GM18508 (cell line): Measurements from ENCODE around the gene PARN.

Experiments
- ATAC-seq: cut with Tn5 transposase; IDR thresholded peaks from one replicate; pipeline ENCODE4 v1.9.1; 2021; ENCODE audit warnings: moderate number of reproducible peaks; ENCODE audit not compliant: insufficient read depth, unreplicated experiment

Gene PARN

DNA sequence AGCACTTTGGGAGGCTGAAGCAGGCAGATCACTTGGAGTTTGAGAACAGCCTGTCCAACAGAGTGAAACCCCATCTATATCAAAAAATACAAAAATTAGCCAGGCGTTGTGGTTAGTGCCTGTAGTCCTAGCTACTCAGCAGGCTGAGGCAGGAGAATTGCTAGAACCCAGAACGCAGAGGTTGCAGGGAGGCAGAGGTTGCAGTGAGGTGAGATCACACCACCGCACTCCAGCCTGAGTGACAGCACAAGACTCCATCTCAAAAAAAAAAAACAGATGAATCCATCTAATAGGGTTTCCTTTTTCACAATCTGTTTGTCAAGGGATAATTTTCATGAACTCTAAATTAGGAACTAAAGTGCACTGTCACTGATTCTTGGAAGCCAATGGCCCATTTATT is 99.0 kb downstream of the PARN start:
- ATAC-seq: no peak

DNA sequence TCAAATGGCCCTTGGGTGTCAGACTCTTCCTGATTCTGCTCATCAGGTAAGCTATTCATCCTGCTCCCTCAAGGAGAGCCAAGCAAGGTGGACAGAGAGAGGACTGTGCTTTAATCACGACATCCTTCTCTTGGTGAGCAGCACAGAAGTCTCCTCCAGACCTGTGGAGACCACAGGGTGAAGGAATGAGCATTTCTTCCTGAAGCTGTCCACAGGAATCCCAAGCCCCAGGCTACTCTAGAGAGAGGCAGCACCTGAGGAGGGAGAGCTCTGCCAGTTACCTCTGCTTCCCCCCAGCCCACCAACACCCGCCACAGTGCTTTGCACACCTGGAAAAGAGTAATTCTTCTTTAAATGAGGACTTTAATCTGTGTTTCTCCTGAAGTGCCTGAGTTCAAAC is 100.0 kb downstream of the PARN start:
- ATAC-seq: no peak

DNA sequence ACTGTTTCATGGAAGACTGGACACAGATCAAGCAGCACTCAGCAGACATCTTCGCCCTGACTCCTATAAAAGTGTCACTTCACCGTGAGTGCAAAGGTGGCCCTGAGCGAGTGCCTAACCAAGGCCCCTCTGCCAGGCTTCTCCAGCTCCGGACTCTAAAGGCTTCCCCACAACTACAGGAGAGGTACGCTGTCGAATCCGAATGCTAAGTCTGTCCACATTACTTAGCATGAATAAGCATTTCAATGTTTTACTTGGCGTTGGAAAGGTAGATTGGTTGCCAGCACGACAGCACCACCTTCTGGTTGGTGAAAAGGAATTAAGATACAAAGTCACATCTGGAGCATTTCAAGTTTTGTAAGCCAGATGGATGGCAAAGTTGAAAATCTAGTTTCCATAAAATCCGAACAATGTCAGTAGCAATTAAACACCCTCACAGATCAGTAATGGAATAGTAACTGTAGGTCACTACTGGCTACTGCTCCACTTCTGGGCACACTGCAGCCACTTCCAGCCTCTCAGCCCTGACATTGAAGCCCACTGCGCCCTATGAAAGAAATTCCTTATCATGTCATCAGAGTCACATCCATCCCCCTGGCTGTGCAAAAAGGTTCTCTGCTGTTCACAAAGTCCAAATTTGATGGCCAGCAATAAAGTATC is 100.9 kb downstream of the PARN start:
- ATAC-seq: no peak

DNA sequence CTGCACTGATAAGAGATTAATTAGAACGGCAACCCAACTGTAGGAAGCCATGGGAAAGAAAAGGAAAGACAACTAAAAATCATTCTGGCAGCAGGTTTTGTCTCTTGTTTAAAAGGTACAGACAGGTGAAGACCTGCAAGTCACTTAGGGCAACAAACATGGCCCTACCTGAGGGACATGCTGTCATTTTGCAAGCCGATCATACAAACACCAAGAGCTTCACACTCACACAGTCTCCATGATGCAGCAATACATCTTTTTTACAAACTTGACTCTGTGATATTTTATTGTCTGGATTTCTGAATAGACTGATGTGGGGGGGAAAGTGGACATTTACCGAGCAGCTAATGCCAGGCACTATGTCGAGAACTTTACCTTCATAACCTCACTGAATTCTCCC is 101.8 kb downstream of the PARN start:
- ATAC-seq: no peak

DNA sequence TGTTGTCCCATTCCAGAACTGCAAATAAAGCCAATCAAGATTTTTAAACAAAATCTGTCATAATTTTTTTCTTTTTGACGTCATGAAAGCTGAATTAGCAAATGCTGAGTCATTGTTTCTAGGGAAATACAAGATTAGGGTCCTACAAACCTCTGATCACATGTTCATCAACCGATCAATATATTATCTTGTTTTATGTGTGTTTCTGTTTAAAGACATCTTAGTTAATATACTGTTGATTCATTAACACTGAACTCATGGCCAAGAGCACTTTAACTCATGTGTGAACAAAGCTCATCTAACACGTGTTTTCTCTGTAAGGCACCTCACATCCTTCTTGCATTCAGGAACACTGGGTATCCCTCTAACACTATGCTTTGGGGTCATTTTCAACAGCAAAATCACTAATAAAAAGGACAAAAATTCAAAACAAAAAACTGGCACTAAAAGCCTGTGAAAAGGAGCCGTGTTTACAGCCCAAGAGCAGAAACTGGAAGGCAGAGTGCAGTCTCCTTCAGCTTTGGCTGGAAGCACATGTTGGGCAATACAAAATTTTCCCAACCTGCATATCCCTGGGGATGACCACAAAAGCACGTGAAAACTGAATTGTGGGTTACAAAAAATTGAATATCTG is 102.5 kb downstream of the PARN start:
- no peak for ATAC-seq

DNA sequence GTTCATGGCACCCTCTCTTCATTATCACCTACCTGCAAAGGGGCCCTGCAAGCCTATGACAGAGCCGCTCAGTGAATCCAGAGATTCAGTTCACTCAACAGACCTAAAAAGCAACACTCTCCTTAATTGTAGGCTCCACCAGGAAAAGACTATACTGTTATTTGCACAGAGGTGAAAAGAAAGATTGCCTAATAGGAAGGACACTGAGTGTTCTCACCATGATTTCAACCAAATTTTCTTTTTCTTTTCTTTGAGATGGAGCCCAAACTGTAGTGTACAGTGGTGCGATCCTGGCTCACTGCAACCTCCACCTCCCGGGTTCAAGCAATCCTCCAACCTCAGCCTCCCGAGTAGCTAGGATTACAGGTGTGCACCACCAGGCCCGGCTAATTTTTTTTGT is 104.5 kb downstream of the PARN start:
- ATAC-seq: no peak

DNA sequence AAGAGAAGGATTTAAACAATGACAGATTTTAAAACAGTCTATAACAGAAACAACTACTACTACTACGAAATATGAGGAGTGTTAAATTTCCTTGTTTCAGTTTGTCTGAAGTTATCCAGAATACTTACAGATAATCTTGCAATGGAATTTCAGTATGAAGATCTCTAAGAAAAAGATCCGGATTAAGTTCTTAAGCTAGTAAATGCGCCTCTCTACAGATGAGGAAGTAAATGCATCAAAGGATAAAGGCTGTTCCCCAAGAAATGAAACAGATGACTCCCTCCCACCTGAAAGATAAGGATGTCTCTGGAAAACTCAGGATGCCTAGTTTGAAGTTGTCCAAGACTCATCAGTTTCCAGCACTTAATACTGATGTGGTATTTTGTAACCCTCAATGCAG is 105.1 kb downstream of the PARN start:
- ATAC-seq: no peak

DNA sequence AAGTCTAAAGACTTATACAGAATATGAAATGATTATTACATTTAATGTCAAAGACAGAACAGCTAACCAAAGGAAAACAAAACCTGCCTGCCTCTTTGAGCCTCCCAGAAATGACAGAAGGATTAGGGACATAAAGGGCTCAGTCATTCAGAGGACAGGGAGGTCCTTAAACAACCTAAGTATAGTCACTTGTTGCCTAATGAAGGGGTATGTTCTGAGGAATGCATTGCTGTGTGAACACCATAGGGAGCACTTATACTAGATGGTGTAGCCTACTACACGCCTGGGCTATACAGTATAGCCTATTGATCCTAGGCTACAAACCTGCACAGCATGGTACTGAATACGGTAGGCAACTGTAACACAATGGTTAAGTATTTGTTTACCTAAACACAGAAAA is 106.4 kb downstream of the PARN start:
- ATAC-seq: no peak

DNA sequence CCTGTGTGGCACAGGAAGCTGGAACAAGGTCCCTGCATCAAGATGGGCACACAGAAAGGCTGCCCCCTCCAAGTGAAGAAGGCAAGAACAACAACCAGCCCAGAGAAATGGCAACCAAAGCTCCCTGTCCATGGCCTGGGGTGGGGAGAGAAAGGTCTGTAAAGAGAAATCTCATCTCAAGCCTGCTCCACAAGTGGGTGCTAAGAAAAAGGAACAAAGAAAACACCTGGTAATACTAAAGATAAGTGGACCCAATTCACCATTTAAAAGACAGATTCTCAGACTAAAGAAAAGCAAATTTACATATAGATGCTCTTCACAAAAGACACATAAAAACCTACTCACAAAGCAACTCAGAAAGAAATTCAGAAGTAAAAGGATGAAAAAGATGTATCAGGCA is 107.4 kb downstream of the PARN start:
- ATAC-seq: no peak

DNA sequence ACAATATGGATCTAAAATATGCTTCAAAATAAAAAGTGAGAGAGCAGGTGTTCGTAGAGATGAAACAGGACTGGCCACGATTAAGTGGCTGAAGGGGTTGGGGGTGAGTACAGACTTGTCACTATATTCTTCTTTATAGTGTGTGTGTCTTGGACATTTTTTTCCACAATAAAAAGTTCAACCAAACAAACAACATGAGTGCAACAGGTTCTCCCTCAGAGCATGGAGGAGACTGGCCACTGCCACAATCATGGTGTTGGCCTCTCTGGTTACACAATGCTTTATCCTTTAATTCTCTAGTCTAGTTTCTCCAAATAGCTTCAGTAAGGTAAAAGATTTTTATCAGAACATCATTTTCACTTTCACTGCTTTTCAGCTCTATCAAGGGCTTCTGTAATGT is 109.3 kb downstream of the PARN start:
- ATAC-seq: no peak

DNA sequence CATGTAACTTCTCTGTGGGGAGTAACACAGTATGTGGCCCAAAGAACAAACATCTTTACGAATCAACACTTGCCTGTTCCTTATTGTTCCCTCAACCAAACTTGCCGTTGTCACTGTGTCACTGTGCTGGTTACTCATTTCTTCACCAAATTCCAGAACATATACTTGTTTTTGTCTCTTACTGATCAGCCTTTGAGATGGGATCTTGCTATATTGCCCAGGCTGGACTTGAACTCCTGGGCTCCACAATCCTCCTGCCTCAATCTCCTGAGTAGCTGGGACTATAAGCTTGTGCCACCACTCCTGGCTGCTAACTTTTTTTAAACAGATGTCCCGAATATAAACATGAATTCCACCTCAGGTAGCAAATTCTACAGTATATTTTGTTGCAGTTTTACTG is 115.1 kb downstream of the PARN start:
- no peak for ATAC-seq

DNA sequence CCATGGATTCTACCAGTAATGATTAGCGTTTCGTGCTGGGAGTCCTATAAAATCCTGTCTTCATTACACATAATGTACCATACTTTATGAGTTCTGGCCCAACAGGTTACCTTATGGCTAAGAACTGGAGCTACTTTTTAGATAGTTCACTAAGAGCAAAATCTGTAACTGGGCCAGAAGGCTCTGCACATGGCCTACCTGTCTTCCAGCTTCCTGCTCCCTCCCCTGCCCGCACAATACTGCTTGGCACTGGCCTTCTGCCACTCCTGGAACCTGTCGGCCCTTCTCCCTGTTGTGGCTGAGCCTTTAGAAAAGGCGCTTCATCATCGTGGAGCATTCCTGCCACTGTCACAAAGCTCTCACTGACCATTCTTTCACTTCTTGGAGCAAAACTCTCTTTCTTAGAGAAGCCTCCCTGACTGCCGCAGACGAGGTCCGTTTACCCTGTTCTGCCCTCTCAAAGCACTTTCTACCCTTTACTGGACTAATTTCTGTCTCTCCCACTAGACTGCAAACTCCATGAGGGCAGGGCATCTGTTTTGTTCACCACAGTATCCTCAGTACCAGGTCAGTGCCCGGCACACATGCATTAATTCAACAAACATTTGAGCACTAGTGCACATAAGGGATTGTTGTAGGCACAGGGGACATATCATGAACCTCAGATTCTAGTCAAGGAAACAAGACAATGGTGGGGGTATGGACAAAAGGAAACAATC is 116.5 kb downstream of the PARN start:
- ATAC-seq: no peak

DNA sequence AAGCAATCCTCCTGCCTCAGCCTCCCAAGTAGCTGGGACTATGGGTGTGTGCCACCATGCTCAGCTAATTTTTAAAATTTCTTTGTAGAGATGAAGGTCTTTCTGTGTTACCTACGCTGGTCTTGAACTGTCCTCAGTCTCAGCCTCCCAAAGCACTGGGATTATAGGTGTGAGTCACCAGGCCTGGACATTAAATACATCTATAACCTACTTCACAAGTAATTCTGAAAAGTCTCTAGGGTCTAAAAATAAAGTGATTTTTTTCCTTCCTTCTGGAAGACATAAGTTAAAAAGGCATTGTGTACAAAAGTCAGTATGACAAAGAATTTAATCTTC is 118.3 kb downstream of the PARN start:
- no peak for ATAC-seq

DNA sequence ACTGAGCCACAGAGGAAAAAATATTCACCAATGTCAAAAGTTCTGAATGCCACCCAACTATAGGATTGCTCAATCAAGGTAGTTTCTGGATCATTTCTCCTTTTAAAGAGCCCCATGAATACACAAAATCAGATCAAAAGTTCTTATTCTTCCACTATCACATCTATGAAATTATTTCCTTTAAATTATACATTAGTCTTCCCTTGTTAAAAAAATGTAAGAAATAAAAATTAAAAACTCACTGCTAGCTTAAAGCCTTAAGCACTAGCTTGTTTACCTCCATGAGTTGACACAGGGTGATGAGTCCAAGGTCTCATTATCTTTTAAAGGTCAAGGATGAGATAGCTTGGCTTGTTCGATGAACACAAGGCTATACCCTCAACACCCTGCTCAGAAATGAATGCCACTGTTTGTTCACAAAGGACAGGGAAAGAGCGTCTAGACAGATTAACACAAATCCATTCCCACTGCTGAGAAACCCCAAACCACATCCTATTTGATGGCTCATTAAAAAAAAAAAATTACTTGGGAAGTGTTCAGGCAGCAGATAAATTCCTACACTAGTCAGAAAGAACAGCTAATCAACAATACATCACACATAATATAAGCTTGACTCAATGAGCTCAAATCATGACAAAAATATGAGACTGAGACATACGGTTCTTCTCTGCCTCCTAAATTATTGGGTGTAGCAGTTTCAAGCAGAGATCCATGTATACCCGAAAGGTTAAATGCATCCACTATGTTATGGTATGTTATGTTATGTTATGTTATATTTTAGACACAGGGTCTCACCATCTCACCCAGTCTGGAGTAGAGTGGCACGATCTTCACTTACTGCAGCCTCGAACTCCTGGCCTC is 118.9 kb downstream of the PARN start:
- ATAC-seq: no peak

DNA sequence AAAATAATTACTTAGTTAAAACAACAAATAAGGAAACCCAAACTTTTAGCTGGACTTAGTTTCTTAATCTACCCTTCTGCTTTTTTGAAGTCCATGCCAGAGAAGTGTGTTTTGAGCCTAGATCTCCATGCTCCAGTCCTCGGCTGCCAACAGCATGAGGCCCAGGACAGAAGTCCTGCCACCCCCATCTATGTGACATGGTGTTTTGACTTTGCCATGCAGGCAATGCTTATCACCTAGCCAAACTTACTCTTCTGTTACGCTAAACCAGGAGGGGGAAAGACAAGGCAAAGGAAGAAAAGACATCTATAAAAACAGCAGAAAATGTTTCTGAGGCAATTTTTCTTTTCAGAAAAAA is 119.5 kb downstream of the PARN start:
- no peak for ATAC-seq

DNA sequence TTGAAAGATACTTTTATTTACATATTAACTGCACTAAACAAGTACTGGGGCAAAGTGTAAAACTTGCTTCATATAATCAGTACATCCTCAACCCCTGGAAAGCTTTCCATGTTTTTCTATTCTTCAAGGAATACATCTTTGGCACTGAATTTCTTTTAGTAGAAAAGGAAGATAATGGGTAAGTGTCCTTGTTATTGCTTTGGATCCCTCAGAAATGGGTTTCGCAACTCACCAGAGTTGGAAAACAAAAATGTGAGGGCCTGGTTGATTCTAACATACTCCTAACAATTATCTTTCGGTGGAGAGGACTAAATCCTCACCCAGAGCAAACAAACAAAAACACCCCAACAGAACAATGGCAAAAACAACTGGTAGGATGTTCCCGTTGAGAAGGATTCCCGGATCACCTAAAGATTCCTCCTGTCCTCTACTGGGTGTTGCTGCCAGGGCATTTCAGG is 120.4 kb downstream of the PARN start:
- no peak for ATAC-seq

DNA sequence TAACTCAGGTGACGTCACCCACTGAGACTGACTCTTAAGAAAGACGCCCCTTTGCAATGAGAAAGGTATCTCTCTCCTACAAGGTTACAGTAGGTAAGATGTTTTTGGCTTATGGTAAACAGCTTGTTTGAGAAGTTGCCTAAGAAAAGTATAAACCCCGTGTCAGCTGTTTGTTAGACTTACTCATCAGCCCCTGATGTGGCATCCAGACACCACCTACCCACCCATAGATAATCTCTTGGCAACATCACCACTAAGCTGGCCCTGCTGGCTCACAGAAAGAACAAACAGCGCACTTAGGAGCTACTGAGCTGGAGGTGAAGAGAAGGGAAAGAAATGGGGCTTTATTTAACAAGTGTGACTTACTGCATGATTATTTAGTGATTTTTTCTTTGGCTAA is 121.0 kb downstream of the PARN start:
- ATAC-seq: no peak

DNA sequence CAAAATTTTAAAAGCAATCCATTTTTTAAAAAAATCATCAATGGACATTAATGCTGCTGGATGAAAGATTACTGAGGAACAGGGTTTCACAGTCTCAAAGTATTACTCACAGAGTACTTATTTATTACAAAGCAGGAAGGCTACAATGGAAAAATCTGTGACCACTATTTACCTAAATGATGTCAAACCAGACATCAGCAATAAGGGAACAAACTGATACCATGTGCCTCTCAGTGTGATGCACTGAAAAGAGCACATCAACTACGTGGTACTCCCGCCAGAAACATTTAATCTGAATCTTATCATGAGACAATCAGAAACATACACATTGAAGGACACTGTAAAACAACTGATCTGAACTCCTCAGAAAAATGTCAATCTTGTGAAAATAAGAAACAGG is 124.2 kb downstream of the PARN start:
- ATAC-seq: no peak

DNA sequence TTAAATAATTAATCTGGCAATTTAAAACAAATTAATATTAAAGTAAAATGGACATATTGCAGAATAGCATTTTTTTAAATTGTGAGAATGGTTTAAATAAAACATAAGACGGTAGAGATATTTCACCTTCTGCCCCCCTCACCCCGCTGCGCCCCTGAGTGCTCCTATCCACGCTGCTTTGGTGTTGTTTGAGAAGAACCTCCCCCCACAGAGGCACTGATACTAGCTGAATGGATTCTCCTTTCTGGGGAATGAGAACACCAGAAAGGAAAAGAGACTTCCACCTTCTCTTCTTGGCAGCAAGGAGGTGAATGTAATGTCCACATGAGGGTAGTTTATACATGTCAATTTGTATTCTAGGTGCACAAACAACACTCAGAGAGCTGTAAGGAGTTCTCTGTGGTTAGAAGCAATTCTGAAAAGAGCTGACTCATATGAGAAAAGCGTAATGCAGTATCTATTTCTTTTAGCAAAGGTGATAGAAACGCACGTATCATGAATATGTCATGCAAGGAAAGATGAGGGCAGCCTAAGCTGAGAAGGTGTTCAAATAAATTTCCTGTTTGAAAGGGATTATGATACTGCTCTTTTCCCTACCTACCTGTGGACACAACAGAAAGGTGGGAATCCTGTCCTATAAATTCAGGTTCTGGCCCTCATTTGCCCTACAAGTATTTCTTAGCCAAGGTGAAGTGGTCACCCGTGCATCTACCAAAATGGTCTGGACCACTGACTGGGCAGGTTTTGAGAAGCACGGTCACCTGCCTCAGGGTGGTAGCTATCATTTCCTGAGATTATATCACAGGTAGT is 126.9 kb downstream of the PARN start:
- no peak for ATAC-seq

DNA sequence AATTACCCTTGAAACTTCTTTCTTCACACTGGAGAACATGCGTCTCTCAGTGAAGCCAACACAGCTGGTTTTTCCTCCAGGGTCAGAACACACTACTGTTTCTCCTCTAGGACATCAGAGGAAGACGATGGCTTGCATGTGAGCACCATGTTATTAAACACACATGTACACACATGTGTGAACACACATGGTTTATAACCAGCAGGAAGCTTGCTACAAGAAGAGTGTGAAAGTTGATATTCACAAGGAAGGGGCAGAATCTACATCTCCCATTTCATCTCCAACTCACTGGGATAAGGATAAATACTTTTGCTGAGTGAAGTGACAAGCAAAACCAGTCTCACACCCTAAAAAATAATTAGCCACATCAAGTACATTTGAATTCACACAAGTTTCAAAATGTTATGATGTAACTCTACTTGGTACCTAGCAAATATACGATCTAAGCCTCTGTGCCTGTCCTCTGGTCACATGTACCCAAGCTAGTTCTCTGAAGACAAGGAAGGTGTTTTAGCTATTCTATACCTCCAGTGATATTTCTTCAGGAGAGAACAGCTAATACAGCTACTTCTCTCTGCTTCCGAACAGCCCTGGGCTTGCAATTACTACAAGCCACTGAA is 127.7 kb downstream of the PARN start:
- ATAC-seq: no peak
